HG03469 (cell line): ENCODE data around the gene PCDHB15.
"Not testable (repeated sequence)": the region's sequence is repeated elsewhere in the genome, so short reads cannot be mapped to it uniquely, and the experiment has no call there.

Source experiments
- ATAC-seq: cut with Tn5 transposase; IDR thresholded peaks from one replicate; pipeline ENCODE4 v1.9.1; 2021; ENCODE audit warnings: mild to moderate bottlenecking, moderate library complexity, moderate number of reproducible peaks; ENCODE audit not compliant: unreplicated experiment

Gene PCDHB15

DNA sequence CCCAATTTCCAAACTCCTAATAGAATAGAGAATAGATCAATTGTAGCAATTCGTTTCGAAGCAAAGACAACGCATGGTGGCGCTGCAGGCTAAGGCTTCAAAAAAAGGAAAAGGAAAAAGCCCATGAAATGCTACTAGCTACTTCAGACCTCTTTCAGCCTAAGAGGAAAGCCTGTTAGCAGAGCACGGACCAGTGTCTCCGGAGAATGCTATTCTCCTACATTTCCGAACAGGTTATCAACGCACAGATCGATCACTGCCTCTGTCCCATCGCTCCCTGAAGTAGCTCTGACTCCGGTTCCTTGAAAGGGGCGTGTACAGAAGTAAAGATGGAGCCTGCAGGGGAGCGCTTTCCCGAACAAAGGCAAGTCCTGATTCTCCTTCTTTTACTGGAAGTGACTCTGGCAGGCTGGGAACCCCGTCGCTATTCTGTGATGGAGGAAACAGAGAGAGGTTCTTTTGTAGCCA is at the start of gene PCDHB15:
TSS of gene PCDHB15 (plus strand) at position 146 of the 468 bp plus-strand sequence. CDS start at position 330, 184 bp downstream.
- no peak for ATAC-seq

DNA sequence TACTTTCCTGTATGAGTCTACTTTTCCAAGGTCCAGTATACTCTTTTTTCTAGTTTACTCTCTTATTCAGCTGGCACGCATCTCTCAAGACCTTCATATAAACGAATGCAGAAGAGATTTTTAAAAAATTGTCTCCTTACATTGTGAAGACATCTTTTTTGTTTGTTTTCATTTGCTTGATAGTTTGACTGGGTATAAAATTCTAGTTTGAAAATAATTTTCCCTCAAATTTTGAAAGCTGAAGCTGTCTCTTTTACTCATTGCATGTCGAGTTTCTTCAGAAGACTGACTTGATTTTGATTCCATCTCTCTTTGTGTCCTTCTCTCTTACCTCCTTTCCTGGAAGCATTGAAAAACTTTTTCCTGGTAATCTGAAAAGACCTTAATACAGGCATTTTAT is 48.8 kb upstream of the PCDHB15 start:
- no peak for ATAC-seq

DNA sequence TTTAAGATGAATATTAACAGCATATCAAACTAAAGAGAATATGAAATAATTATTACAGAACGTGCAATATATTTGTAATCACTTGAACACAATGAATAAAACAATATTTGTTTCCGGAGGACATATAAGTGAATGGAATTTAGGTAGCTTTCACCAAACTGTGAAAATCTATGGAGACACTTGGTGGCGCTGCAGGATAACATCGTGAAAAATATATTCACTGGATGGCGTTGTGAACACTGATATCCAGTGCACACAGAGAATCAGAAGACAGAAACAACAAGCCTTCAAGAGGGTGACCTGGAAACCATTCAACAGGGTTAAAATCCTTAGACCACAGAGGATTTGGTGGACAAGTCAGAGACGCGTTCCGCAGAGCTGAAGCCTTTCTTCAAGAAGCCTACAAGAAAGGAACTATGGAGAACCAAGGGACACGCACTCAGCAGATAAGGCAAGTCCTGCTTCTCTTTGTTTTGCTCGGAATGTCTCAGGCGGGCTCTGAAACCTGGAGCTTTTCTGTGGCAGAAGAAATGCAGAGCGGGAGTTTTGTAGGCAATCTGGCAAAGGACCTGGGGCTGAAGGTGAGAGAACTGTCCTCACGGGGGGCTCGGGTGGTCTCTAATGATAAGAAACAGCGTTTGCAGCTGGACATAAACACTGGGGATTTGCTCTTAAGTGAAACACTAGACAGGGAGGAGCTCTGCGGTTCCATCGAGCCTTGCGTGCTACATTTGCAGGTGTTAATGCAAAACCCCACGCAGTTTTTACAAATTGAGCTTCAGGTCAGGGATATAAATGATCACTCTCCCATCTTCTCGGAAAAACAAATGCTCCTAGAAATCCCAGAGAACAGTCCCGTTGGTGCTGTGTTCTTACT is 45.6 kb upstream of the PCDHB15 start, which contains the start of gene PCDHB11:
TSS of gene PCDHB11 (plus strand) at position 269 of the 877 bp plus-strand sequence. CDS start at position 417, 148 bp downstream.
- ATAC-seq: no peak

DNA sequence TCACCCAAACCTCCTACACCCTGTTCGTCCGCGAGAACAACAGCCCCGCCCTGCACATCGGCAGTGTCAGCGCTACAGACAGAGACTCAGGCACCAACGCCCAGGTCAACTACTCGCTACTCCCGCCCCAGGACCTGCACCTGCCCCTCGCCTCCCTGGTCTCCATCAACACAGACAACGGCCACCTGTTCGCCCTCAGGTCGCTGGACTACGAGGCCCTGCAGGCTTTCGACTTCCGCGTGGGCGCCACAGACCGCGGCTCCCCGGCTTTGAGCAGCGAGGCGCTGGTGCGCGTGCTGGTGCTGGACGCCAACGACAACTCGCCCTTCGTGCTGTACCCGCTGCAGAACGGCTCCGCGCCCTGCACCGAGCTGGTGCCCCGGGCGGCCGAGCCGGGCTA is 44.1 kb upstream of the PCDHB15 start:
- ATAC-seq: not testable (repeated sequence)

DNA sequence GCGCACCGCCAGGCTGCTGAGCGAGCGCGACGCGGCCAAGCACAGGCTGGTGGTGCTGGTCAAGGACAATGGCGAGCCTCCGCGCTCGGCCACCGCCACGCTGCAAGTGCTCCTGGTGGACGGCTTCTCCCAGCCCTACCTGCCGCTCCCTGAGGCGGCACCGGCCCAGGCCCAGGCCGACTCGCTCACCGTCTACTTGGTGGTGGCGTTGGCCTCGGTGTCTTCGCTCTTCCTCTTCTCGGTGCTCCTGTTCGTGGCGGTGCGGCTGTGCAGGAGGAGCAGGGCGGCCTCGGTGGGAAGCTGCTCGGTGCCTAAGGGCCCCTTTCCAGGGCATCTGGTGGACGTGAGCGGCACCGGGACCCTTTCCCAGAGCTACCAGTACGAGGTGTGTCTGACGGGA is 43.5 kb upstream of the PCDHB15 start:
- not testable (repeated sequence) for ATAC-seq

DNA sequence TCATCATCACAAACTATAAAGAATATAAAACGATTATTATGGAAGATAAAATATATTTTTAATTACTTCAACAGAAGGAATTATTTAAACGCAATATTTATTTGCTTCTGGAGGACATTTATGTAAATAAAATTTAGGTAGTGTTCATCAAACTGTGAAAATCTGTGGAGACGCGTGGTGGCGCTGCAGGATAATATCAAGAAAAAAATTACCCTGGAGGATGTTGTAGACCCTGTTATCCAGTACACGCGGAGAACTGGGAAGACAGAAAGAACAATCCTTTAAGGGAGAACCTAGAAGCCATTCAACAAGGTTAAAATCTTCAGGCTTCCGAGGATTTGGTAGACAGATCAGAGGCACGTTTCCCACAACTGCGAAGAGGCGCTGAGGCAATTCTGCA is 36.7 kb upstream of the PCDHB15 start, which contains the start of gene PCDHB12:
TSS of gene PCDHB12 (plus strand) at position 242 of the 400 bp plus-strand sequence. CDS start 189 bp downstream, outside the sequence.
- no peak for ATAC-seq

DNA sequence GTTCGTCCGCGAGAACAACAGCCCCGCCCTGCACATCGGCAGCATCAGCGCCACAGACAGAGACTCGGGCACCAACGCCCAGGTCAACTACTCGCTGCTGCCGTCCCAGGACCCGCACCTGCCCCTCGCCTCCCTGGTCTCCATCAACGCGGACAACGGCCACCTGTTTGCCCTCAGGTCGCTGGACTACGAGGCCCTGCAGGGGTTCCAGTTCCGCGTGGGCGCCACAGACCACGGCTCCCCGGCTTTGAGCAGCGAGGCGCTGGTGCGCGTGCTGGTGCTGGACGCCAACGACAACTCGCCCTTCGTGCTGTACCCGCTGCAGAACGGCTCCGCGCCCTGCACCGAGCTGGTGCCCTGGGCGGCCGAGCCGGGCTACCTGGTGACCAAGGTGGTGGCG is 34.9 kb upstream of the PCDHB15 start:
- ATAC-seq: not testable (repeated sequence)

DNA sequence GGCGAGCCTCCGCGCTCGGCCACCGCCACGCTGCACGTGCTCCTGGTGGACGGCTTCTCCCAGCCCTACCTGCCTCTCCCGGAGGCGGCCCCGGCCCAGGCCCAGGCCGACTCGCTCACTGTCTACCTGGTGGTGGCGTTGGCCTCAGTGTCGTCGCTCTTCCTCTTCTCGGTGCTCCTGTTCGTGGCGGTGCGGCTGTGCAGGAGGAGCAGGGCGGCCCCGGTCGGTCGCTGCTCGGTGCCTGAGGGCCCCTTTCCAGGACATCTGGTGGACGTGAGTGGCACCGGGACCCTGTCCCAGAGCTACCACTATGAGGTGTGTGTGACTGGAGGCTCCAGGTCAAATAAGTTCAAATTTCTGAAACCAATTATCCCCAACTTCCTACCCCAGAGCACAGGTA is 34.3 kb upstream of the PCDHB15 start:
- ATAC-seq: not testable (repeated sequence)

DNA sequence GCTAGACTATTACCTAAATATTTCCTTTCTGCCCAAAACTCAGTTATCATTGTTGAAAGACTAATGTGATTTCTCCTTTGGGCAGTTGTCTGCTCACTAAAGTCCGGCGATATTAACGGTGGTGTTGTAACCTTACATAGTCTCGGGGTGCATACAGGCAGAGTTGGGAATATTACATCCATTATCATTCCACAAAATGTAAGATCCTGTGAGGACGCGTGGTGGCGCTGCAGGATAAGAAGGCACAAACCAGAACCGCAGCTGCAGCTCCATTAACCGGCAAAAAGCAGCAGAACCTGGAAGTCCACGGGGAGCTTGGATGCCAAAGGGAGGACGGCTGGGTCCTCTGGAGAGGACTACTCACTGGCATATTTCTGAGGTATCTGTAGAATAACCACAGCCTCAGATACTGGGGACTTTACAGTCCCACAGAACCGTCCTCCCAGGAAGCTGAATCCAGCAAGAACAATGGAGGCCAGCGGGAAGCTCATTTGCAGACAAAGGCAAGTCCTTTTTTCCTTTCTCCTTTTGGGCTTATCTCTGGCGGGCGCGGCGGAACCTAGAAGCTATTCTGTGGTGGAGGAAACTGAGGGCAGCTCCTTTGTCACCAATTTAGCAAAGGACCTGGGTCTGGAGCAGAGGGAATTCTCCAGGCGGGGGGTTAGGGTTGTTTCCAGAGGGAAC is 31.4 kb upstream of the PCDHB15 start, which contains the start of gene PCDHB13:
TSS of gene PCDHB13 (plus strand) at position 264 of the 684 bp plus-strand sequence. CDS start at position 469, 205 bp downstream.
- ATAC-seq: not testable (repeated sequence)

DNA sequence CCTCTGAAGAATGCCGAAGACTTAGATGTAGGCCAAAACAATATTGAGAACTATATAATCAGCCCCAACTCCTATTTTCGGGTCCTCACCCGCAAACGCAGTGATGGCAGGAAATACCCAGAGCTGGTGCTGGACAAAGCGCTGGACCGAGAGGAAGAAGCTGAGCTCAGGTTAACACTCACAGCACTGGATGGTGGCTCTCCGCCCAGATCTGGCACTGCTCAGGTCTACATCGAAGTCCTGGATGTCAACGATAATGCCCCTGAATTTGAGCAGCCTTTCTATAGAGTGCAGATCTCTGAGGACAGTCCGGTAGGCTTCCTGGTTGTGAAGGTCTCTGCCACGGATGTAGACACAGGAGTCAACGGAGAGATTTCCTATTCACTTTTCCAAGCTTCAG is 30.6 kb upstream of the PCDHB15 start:
- not testable (repeated sequence) for ATAC-seq

DNA sequence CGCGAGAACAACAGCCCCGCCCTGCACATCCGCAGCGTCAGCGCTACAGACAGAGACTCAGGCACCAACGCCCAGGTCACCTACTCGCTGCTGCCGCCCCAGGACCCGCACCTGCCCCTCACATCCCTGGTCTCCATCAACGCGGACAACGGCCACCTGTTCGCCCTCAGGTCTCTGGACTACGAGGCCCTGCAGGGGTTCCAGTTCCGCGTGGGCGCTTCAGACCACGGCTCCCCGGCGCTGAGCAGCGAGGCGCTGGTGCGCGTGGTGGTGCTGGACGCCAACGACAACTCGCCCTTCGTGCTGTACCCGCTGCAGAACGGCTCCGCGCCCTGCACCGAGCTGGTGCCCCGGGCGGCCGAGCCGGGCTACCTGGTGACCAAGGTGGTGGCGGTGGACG is 29.7 kb upstream of the PCDHB15 start:
- ATAC-seq: not testable (repeated sequence)

DNA sequence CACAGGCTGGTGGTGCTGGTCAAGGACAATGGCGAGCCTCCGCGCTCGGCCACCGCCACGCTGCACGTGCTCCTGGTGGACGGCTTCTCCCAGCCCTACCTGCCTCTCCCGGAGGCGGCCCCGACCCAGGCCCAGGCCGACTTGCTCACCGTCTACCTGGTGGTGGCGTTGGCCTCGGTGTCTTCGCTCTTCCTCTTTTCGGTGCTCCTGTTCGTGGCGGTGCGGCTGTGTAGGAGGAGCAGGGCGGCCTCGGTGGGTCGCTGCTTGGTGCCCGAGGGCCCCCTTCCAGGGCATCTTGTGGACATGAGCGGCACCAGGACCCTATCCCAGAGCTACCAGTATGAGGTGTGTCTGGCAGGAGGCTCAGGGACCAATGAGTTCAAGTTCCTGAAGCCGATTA is 29.2 kb upstream of the PCDHB15 start:
- ATAC-seq: not testable (repeated sequence)

DNA sequence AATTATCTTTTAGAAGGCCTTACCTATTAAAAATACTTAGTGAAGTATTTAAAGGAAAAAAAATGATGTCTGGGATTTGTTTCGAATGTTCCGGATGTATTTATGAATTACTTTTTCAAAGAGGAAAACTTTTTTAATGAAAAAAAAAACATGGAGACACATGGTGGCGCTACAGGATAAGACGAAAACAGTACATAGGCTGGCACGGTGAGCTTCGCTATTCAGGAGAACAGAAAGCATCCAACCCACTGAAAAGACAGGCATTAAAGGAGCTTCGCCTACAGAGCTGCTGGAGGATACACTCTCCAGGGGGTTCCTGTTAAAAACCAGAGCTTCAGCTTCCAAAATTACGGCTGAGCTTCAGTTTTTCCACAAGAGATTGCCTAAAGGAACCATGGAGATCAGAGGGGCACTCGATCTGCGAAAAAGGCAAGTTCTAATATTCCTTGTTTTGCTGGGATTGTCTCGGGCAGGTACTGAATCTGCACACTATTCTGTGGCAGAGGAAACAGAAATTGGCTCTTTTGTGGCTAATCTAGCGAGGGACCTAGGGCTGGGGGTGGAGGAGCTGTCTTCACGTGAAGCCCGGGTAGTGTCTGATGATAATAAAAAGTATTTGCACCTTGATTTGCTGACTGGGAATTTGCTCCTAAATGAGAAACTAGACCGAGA is 21.9 kb upstream of the PCDHB15 start, which contains the start of gene PCDHB14:
TSS of gene PCDHB14 (plus strand) at position 232 of the 672 bp plus-strand sequence. CDS start at position 395, 163 bp downstream.
- ATAC-seq: no peak

DNA sequence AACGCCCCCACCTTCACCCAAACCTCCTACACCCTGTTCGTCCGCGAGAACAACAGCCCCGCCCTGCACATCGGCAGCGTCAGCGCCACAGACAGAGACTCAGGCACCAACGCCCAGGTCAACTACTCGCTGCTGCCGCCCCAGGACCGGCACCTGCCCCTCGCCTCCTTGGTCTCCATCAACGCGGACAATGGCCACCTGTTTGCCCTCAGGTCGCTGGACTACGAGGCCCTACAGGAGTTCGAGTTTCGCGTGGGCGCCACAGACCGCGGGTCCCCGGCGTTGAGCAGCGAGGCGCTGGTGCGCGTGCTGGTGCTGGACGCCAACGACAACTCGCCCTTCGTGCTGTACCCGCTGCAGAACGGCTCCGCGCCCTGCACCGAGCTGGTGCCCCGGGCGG is 20.4 kb upstream of the PCDHB15 start:
- ATAC-seq: not testable (repeated sequence)

DNA sequence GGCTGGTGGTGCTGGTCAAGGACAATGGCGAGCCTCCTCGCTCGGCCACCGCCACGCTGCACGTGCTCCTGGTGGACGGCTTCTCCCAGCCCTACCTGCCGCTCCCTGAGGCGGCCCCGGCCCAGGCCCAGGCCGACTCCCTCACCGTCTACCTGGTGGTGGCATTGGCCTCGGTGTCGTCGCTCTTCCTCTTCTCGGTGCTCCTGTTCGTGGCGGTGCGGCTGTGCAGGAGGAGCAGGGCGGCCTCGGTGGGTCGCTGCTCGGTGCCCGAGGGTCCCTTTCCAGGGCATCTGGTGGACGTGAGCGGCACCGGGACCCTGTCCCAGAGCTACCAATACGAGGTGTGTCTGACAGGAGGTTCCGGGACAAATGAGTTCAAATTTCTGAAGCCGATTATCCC is 19.8 kb upstream of the PCDHB15 start:
- not testable (repeated sequence) for ATAC-seq

DNA sequence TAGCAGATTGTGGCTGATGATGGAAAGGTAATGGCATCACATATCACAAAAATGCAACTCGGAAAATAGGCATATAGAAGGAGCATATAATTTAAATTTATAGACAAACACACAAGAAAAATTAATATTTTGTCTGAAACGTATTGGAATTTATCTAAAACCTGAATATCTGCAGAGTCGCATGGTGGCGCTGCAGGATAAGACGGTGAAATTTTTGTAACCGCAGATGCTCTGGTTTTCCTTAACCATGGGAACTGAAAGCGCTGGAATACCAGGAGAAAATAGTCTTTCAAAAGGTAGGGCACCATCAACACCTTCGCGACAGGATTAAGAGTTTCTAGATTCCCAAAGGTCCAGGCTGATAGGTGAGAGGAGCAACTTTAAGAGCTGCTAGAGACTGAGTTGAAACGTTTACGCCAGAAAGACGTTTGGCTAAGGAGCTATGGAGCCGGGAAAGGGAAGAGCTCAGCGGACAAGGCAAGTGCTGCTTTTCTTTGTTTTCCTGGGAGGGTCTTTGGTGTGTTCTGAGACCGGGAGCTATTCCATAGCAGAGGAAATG is 11.0 kb upstream of the PCDHB15 start:
- no peak for ATAC-seq

DNA sequence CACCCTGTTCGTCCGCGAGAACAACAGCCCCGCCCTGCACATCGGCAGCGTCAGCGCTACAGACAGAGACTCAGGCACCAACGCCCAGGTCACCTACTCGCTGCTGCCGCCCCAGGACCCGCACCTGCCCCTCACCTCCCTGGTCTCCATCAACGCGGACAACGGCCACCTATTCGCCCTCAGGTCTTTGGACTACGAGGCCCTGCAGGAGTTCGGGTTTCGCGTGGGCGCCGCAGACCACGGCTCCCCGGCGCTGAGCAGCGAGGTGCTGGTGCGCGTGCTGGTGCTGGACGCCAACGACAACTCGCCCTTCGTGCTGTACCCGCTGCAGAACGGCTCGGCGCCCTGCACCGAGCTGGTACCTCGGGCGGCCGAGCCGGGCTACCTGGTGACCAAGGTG is 9.3 kb upstream of the PCDHB15 start:
- not testable (repeated sequence) for ATAC-seq

DNA sequence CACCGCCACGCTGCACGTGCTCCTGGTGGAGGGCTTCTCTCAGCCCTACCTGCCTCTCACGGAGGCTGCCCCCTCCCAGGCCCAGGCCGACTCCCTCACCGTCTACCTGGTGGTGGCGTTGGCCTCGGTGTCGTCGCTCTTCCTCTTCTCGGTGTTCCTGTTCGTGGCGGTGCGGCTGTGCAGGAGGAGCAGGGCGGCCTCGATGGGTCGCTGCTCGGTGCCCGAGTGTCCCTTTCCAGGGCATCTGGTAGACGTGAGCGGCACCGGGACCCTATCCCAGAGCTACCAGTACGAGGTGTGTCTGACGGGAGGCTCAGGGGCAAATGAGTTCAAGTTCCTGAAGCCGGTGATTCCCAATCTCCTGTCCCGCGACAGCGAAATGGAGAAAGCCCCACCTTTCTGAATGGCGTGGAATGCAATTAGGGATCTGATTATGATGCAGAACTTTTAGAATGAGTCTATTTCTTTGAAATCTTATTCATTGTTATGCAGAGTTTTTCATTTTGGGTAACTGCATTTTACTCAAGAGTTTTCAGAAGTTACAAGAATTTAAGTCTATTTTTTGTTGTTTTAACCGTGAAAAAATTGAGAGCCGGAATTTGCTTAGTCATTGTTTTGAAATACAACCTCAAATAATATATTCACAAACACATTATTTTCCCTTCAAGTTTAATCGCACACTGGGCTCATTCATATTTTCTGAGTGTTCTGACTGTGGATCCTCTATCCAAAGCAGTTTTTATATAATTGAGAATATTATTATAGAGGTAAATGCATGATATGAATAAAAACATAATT is 8.5 kb upstream of the PCDHB15 start:
- ATAC-seq: no peak

DNA sequence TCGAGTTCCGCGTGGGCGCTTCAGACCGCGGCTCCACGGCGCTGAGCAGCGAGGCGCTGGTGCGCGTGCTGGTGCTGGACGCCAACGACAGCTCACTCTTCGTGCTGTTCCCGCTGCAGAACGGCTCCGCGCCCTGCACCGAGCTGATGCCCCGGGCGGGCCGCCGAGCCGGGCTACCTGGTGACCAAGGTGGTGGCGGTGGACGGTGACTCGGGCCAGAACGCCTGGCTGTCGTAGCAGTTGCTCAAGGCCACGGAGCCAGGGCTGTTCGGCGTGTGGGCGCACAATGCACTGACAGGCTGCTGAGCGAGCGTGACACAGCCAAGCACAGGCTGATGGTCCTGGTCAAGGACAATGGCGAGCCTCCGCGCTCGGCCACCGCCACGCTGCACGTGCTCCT is 3.7 kb upstream of the PCDHB15 start:
- ATAC-seq: no peak

DNA sequence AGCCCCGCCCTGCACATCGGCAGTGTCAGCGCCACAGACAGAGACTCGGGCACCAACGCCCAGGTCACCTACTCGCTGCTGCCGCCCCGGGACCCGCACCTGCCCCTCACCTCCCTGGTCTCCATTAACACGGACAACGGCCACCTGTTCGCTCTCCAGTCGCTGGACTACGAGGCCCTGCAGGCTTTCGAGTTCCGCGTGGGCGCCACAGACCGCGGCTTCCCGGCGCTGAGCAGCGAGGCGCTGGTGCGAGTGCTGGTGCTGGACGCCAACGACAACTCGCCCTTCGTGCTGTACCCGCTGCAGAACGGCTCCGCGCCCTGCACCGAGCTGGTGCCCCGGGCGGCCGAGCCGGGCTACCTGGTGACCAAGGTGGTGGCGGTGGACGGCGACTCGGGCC is 1.8 kb downstream of the PCDHB15 start:
- not testable (repeated sequence) for ATAC-seq
